ENCODE measurements around the gene TULP1.

Gene TULP1

DNA sequence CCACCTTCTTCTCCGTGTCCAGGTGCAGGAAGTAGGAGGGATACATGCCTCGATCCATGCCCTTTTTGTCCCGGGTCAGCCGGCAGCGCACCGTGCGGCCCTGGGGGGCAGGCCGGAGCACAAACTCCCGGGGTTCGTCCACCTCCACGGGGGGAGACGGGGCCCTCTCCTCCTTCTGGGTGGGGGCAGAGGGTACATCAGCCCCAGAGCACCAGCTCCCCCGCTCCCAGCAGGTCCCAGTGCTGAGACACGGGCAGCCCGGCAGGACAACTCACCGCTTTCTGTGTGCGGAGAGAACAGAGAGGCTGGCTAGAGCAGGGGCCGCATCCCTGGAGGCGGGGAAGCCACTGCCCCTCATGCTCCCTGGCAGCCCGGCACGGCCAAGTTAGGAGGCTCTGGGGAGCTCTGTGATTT, 6.7 kb downstream of the TULP1 start:
- Histone ChIP-seq H3K36me3 (ENCODE audit: control insufficient read depth, insufficient read depth, low read length) (no peaks in the 10 kb centered on the region), H3K9me3 (ENCODE audit: control insufficient read depth, low read length) (no peaks in the 10 kb centered on the region), H3K27me3 (ENCODE audit: control insufficient read depth, insufficient read depth, low read length) (peaks cover 43% of the 10 kb centered on the region), H3K4me1 (ENCODE audit: control insufficient read depth, insufficient read depth, low read length) (no peaks in the 10 kb centered on the region), H3K4me3 (ENCODE audit: low read length) (no peak overlapping the region), H3K9ac (ENCODE audit: low read length) (no peak overlapping the region)

GRCh38 chr6:35503534-35503933, 9.2 kb downstream of the TULP1 start:
- no peaks in the 10 kb centered on the region for H3K9me3 ChIP-seq (ENCODE audit: control insufficient read depth, low read length)
- H3K36me3 ChIP-seq (ENCODE audit: control insufficient read depth, insufficient read depth, low read length), result no peaks in the 10 kb centered on the region
- no peak overlapping the region for H3K9ac ChIP-seq (ENCODE audit: low read length)
- H3K27me3 ChIP-seq (ENCODE audit: control insufficient read depth, insufficient read depth, low read length), result peaks cover 23% of the 10 kb centered on the region
- H3K4me3 ChIP-seq (ENCODE audit: low read length), result no peak overlapping the region
- H3K4me1 ChIP-seq (ENCODE audit: control insufficient read depth, insufficient read depth, low read length), result peaks cover 4% of the 10 kb centered on the region

GRCh38 chr6:35501784-35502183, 10.9 kb downstream of the TULP1 start:
- Histone ChIP-seq H3K36me3 (ENCODE audit: control insufficient read depth, insufficient read depth, low read length) (no peaks in the 10 kb centered on the region), H3K4me3 (ENCODE audit: low read length) (no peak overlapping the region), H3K4me1 (ENCODE audit: control insufficient read depth, insufficient read depth, low read length) (peaks cover 17% of the 10 kb centered on the region), H3K9me3 (ENCODE audit: control insufficient read depth, low read length) (no peaks in the 10 kb centered on the region), H3K27me3 (ENCODE audit: control insufficient read depth, insufficient read depth, low read length) (peaks cover 33% of the 10 kb centered on the region), H3K9ac (ENCODE audit: low read length) (no peak overlapping the region)

- Histone ChIP-seq H3K36me3 (ENCODE audit: control insufficient read depth, insufficient read depth, low read length) (no peaks in the 10 kb centered on the region), H3K9me3 (ENCODE audit: control insufficient read depth, low read length) (no peaks in the 10 kb centered on the region), H3K27me3 (ENCODE audit: control insufficient read depth, insufficient read depth, low read length) (peaks cover 25% of the 10 kb centered on the region), H3K4me3 (ENCODE audit: low read length) (no peak overlapping the region), H3K4me1 (ENCODE audit: control insufficient read depth, insufficient read depth, low read length) (peaks cover 18% of the 10 kb centered on the region), H3K9ac (ENCODE audit: low read length) (no peak overlapping the region)
These were observed 11.9 kb downstream of the TULP1 start for GRCh38 chr6:35500782-35501181.

- Histone ChIP-seq H3K27me3 (ENCODE audit: control insufficient read depth, insufficient read depth, low read length) (peaks cover 19% of the 10 kb centered on the region), H3K4me3 (ENCODE audit: low read length) (no peak overlapping the region), H3K4me1 (ENCODE audit: control insufficient read depth, insufficient read depth, low read length) (peaks cover 32% of the 10 kb centered on the region), H3K9me3 (ENCODE audit: control insufficient read depth, low read length) (no peaks in the 10 kb centered on the region), H3K36me3 (ENCODE audit: control insufficient read depth, insufficient read depth, low read length) (no peaks in the 10 kb centered on the region), H3K9ac (ENCODE audit: low read length) (no peak overlapping the region)
These were observed 13.3 kb downstream of the TULP1 start for GRCh38 chr6:35499372-35499771.

GRCh38 chr6:35498422-35499067, 14.2 kb downstream of the TULP1 start:
- Histone ChIP-seq H3K36me3 (ENCODE audit: control insufficient read depth, insufficient read depth, low read length) (no peaks in the 10 kb centered on the region), H3K9me3 (ENCODE audit: control insufficient read depth, low read length) (no peaks in the 10 kb centered on the region), H3K4me1 (ENCODE audit: control insufficient read depth, insufficient read depth, low read length) (peaks cover 41% of the 10 kb centered on the region), H3K4me3 (ENCODE audit: low read length) (no peak overlapping the region), H3K9ac (ENCODE audit: low read length) (peak overlapping the region; percentile 80), H3K27me3 (ENCODE audit: control insufficient read depth, insufficient read depth, low read length) (peaks cover 17% of the 10 kb centered on the region)

DNA sequence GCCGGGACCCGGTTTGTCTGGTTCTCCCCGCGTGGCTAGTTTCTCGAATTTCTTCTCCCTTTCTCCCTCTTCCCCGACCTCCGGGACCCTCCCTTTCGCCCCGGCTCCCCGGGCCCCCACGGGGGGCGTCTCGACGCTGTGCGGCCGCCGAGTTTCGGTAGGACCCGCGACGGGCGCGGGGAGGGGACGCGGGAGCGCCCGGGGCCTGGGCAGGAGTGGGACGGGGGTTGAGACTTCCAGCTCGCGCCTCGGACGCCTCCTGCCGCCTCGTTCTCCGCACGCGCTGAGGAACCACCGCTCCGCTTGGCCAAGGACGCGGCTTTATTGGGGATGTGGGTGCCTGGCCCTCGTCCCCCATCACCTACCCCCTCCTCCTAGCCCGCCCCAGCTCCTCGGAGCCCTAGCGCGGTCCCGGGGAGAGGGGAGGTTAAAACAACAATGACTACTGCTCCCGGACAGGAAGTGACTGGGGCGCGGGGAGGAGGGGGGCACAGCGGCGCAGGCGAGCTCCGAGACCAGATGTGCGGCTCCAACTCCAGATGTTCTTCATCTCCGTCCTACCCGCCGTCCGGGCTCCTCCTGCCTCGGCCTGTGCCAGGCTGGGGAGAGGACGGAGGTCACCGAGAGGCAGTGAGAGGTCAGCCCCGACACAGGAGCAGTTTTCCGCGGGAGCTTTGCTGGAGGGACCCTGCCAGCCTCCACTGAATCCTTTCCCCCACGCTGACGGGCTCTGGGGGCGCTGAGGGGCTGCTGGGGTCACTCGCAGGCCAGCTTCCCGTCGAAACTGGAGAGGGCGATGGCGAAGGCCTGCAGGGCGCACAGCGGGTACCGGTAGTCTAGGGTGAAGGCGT, 14.9 kb downstream of the TULP1 start:
- Histone ChIP-seq H3K36me3 (ENCODE audit: control insufficient read depth, insufficient read depth, low read length) (no peaks in the 10 kb centered on the region), H3K4me3 (ENCODE audit: low read length) (peak overlapping the region; percentile 74), H3K27me3 (ENCODE audit: control insufficient read depth, insufficient read depth, low read length) (peaks cover 14% of the 10 kb centered on the region), H3K9ac (ENCODE audit: low read length) (peak overlapping the region; percentile 80), H3K4me1 (ENCODE audit: control insufficient read depth, insufficient read depth, low read length) (peaks cover 45% of the 10 kb centered on the region), H3K9me3 (ENCODE audit: control insufficient read depth, low read length) (no peaks in the 10 kb centered on the region)

DNA sequence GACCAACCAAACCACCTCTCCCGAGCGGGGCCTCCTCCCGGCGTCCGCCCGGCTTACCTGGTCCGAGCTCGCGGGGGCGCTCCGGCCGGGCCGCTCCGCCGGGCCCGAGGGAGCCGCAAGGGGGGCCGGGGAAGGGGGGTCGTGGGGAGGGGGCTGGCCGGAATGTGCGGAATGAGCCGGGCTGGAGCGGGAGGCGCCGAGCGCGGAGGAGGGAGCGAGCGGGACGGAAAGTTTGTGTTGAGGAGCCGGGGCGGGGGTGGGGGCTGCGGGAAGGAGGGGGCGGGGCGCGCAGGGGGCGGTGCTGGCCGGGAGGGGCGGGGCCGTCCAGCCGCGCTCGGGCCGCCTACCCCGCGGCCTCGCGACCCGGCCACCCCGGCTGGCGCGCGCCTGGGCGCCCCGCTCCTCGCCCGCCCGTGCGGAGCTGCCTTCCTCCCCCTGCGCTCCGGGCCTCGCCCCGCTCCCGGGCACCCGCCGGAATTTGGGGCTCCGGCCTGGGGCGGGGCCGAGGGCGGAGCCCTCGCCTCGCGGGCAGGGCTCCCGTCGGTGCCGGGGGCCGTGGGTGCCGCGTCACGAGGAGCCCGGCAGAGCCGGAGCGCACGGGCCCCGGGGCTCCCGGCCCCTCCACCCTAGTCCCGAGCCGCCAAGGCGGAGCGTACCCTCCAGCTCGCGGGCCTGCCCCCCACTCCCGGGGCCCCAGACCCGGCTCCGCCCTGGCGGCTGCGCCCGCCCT, 15.7 kb downstream of the TULP1 start, which contains the start of gene TEAD3:
TEAD3 (minus strand) TSS at position 239 of the 730 bp plus-strand sequence.
- Histone ChIP-seq H3K4me1 (ENCODE audit: control insufficient read depth, insufficient read depth, low read length) (peaks cover 53% of the 10 kb centered on the region), H3K4me3 (ENCODE audit: low read length) (peak within 1 kb of the TSS; percentile 74), H3K36me3 (ENCODE audit: control insufficient read depth, insufficient read depth, low read length) (no peaks in the 10 kb centered on the region), H3K9me3 (ENCODE audit: control insufficient read depth, low read length) (no peaks in the 10 kb centered on the region), H3K9ac (ENCODE audit: low read length) (peak within 1 kb of the TSS; percentile 81), H3K27me3 (ENCODE audit: control insufficient read depth, insufficient read depth, low read length) (peaks cover 14% of the 10 kb centered on the region)

DNA sequence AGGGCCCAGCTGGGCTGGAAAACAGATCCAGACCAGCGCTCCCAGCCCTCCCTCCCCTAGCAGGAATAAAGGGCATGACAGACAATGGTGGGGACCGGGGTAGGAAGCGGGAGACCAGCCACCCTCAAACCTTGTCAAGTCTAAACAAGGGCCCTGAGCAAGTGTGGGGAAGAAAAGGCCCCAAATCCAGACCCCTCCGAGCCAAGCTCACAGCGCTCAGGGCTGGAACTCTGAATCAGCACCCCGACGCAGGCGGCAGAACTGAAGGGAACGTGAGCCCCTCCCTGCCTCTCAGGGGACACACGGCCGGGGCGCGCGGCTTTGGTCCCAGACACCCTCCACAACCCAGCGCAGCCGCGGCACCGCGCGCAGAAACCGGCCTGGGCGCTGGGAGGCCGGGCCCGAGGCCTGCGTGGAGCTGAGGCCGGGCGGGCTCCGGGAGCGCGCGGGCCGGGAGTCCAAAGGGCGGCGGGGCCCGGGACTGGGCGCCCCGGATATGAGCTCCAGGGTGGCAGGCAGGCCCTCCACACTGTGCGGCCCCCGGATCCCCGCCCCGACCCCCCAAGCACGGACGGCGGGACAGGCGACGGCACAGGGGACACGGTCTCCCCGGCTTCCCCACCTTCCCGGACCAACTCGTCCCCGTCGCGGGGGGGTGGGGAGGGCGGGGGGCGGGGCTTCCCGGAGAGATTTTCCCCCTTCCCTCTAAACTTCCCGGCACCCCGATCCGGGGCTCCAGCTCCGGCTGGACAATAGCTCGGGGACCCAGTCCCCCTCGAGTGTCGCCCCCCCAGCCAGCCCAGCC, 16.5 kb downstream of the TULP1 start:
- peaks cover 61% of the 10 kb centered on the region for H3K4me1 ChIP-seq (ENCODE audit: control insufficient read depth, insufficient read depth, low read length)
- H3K9me3 ChIP-seq (ENCODE audit: control insufficient read depth, low read length), result no peaks in the 10 kb centered on the region
- H3K9ac ChIP-seq (ENCODE audit: low read length), result peak overlapping the region; percentile 81
- H3K36me3 ChIP-seq (ENCODE audit: control insufficient read depth, insufficient read depth, low read length), result no peaks in the 10 kb centered on the region
- peaks cover 14% of the 10 kb centered on the region for H3K27me3 ChIP-seq (ENCODE audit: control insufficient read depth, insufficient read depth, low read length)
- H3K4me3 ChIP-seq (ENCODE audit: low read length), result peak overlapping the region; percentile 27

- H3K4me1 ChIP-seq (ENCODE audit: control insufficient read depth, insufficient read depth, low read length), result peaks cover 69% of the 10 kb centered on the region
- H3K9me3 ChIP-seq (ENCODE audit: control insufficient read depth, low read length), result no peaks in the 10 kb centered on the region
- peak overlapping the region; percentile 81 for H3K9ac ChIP-seq (ENCODE audit: low read length)
- H3K27me3 ChIP-seq (ENCODE audit: control insufficient read depth, insufficient read depth, low read length), result peaks cover 14% of the 10 kb centered on the region
- H3K36me3 ChIP-seq (ENCODE audit: control insufficient read depth, insufficient read depth, low read length), result no peaks in the 10 kb centered on the region
- H3K4me3 ChIP-seq (ENCODE audit: low read length), result peak overlapping the region; percentile 27
These were observed 17.2 kb downstream of the TULP1 start for GRCh38 chr6:35495258-35496035.

DNA sequence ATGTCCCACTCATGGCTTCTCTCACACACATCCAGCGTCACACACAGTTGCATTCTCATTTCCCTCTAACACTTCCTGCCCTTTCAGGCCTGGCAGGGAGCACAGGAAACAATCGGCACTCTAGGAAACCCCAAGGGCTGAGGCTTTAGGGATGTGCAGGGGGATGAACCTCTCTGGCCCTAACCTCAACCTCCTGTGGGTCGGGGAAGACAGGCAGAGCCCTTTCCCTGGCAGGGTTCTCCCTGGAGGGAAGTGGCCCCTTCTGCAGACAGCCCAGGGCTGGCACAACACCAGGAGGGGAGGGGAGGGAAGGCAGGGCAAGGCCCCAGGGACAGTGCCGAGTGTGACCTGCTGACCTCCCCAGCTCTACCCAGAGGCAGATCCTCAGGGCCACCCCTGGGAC, 18.5 kb downstream of the TULP1 start:
- H3K27me3 ChIP-seq (ENCODE audit: control insufficient read depth, insufficient read depth, low read length), result peaks cover 14% of the 10 kb centered on the region
- no peaks in the 10 kb centered on the region for H3K9me3 ChIP-seq (ENCODE audit: control insufficient read depth, low read length)
- no peaks in the 10 kb centered on the region for H3K36me3 ChIP-seq (ENCODE audit: control insufficient read depth, insufficient read depth, low read length)
- H3K4me3 ChIP-seq (ENCODE audit: low read length), result no peak overlapping the region
- H3K9ac ChIP-seq (ENCODE audit: low read length), result no peak overlapping the region
- peaks cover 72% of the 10 kb centered on the region for H3K4me1 ChIP-seq (ENCODE audit: control insufficient read depth, insufficient read depth, low read length)
